Endothelial cell of umbilical vein (primary cell): ENCODE measurements around the gene TBX2. TPM values are rescaled to one million over a fixed set of nuclear protein-coding genes. Genes with fewer than 3 reads are reported as not detected.

ENCODE experiments used
- BruUV-seq: library from RNA; stranded (reverse); fragments of 400-500 nt; replicated peaks from 2 replicates; lab custom pipeline; 2021; lab: Mats Ljungman, UMichigan
- CTCF ChIA-PET: fragments of 300-600, 350-600 bp; sonication (Branson Sonifier 250); formaldehyde crosslinking; loops from one replicate; lab custom pipeline; 2021; ENCODE audit warnings: antibody characterized with exemption, inconsistent platforms; lab: Charles Lee
- POLR2A ChIA-PET: fragments of 300-600, 350-600 bp; sonication (Branson Sonifier 250); formaldehyde crosslinking; loops from one replicate; lab custom pipeline; 2021; ENCODE audit warnings: antibody characterized with exemption, inconsistent platforms; lab: Charles Lee
- DNase-seq: peaks from one replicate; pipeline ENCODE4 v3.0.0-alpha.2; 2011; ENCODE audit warnings: low read depth, low spot score
- FAIRE-seq: peaks from 2 replicates; lab custom pipeline; 2011; peaks lifted over from hg19 to GRCh38; lab: Jason Lieb, UNC
- H2AFZ ChIP-seq: 2 replicates; pipeline ENCODE4 v1.6.0; 2012; ENCODE audit warnings: low read depth, low read length, control low read depth, inconsistent platforms
- H3K27ac ChIP-seq: 2 replicates; pipeline ENCODE4 v1.5.1; 2011; ENCODE audit warnings: low read depth, mild to moderate bottlenecking, control low read depth, low read length, moderate library complexity; ENCODE audit not compliant: insufficient read depth
- H3K27me3 ChIP-seq, 2 experiments: 2 replicates each; pipeline versions ENCODE4 v1.6.0 to v1.6.1; 2011; ENCODE audit warnings: low read length in 2 of 2, mixed read lengths in 1 of 2; ENCODE audit not compliant: control insufficient read depth in 2 of 2, insufficient read depth in 2 of 2
- H3K36me3 ChIP-seq, 2 experiments: 2 replicates in 1 of 2; 3 replicates in 1 of 2; pipeline ENCODE4 v1.5.1; 2011; ENCODE audit warnings: low read length in 2 of 2, mild to moderate bottlenecking in 1 of 2, moderate library complexity in 1 of 2; ENCODE audit not compliant: control insufficient read depth in 2 of 2, insufficient read depth in 2 of 2; ENCODE audit errors: extremely low read depth in 1 of 2
- H3K4me1 ChIP-seq: 3 replicates; pipeline ENCODE4 v1.5.1; 2011; ENCODE audit warnings: mild to moderate bottlenecking, low read length; ENCODE audit not compliant: control insufficient read depth, insufficient read depth; ENCODE audit errors: extremely low read depth
- H3K4me2 ChIP-seq: 2 replicates; pipeline ENCODE4 v1.6.1; 2011; ENCODE audit warnings: low read length, control low read depth, mixed read lengths; ENCODE audit not compliant: insufficient read depth
- H3K4me3 ChIP-seq, 3 experiments: fragments of 200-600 bp in 1 of 3; sonication (generic), shearing (Covaris generic) in 1 of 3; replicated peaks in 1 of 3; 2 replicates each; pipeline ENCODE4 v1.5.1; 2011 to 2016; ENCODE audit warnings: control low read depth in 3 of 3, low read length in 3 of 3, mild to moderate bottlenecking in 2 of 3, inconsistent platforms in 1 of 3, low read depth in 1 of 3, moderate library complexity in 1 of 3; ENCODE audit not compliant: insufficient read depth in 1 of 3
- H3K79me2 ChIP-seq: 2 replicates; pipeline ENCODE4 v1.6.0; 2012; ENCODE audit warnings: low read length, inconsistent platforms; ENCODE audit not compliant: control insufficient read depth, insufficient read depth
- H3K9ac ChIP-seq: replicated peaks from 2 replicates; pipeline ENCODE3; 2011; ENCODE audit warnings: low read length, control low read depth; ENCODE audit not compliant: insufficient read depth; ENCODE audit errors: extremely low read depth
- H3K9me1 ChIP-seq: replicated peaks from 3 replicates; pipeline ENCODE4 v1.6.0; 2011; ENCODE audit warnings: mild to moderate bottlenecking, low read length; ENCODE audit not compliant: control insufficient read depth, insufficient read depth; ENCODE audit errors: extremely low read depth
- H3K9me3 ChIP-seq: replicated peaks from 2 replicates; pipeline ENCODE4 v1.5.1; 2012; ENCODE audit warnings: low read length, inconsistent platforms; ENCODE audit not compliant: control insufficient read depth, insufficient read depth
- H4K20me1 ChIP-seq: replicated peaks from 2 replicates; pipeline ENCODE3; 2011; ENCODE audit warnings: mild to moderate bottlenecking, low read length; ENCODE audit not compliant: control insufficient read depth, insufficient read depth; ENCODE audit errors: extremely low read depth
- EZH2 ChIP-seq: IDR thresholded peaks from 2 replicates; pipeline ENCODE4 v1.6.1; 2012; ENCODE audit warnings: borderline replicate concordance, low read depth, mild to moderate bottlenecking, moderate library complexity, low read length, inconsistent platforms; ENCODE audit not compliant: severe bottlenecking
- FOS ChIP-seq: IDR thresholded peaks from 2 replicates; pipeline ENCODE4 v1.6.1; 2011; ENCODE audit warnings: mild to moderate bottlenecking, low read length, moderate library complexity, borderline replicate concordance; ENCODE audit not compliant: insufficient read depth
- GATA2 ChIP-seq: IDR thresholded peaks from 2 replicates; pipeline ENCODE4 v1.7.0; 2011; ENCODE audit warnings: low read depth, mild to moderate bottlenecking, moderate library complexity, mixed read lengths, low read length; ENCODE audit not compliant: insufficient read length, insufficient read depth
- MAX ChIP-seq: IDR thresholded peaks from 2 replicates; pipeline ENCODE4 v1.6.1; 2011; ENCODE audit not compliant: insufficient read depth, insufficient read length
- MYC ChIP-seq: IDR thresholded peaks from one replicate; pipeline ENCODE4 v1.6.1; 2011; ENCODE audit warnings: mild to moderate bottlenecking, low read depth, low read length
- dilution Hi-C: fragments of 300-500 bp; cut with MboI; formaldehyde crosslinking; loops from one replicate; pipeline ENCODE4 v1.15.0; 2019; ENCODE audit warnings: low sequenced_read_pairs; ENCODE audit not compliant: extremely low pct_ligation_motif_present
- intact Hi-C: fragments of 100-400 bp; cut with micrococcal nuclease; formaldehyde crosslinking; loops from one replicate; pipeline ENCODE4 v1.10.0; 2022
- polyA plus RNA-seq, 4 experiments: library from polyadenylated mRNA; depleted of rRNA in 3 of 4; stranded (reverse) in 3 of 4; unstranded in 1 of 4; fragments of >200 nt; gene quantifications; 2 replicates each; pipeline versions ENCODE4 v1.2.1 to v1.2.3, GENCODE V29; 2011 to 2012; ENCODE audit warnings: missing spikeins in 1 of 4
- total RNA-seq: library from RNA; stranded (reverse); gene quantifications from 2 replicates; pipeline ENCODE4 v1.2.3, GENCODE V29; 2021

Gene TBX2
- total and polyA plus RNA-seq, 2 donors (not counting 3 experiments of a cell fraction or from before 2014, with no cell fraction given), result not detected

GRCh38 chr17:61368049-61368831, 31.4 kb upstream of the TBX2 start:
- no peak overlapping the region for H3K4me2 ChIP-seq
- H2AFZ ChIP-seq, result no peak overlapping the region
- no peak for DNase-seq
- no peaks in the 10 kb centered on the region for H3K79me2 ChIP-seq
- ChIA-PET POLR2A (no interaction called here), CTCF (interaction anchor here (0.8 kb wide), 1 partner anchor 10 kb away, joined by 3 read pairs; no protein-coding TSS in a partner anchor)
- no peak for FAIRE-seq
- H3K9me3 ChIP-seq, result no peaks in the 10 kb centered on the region
- H3K4me3 ChIP-seq, result no peak overlapping the region
- H3K4me1 ChIP-seq, result no peaks in the 10 kb centered on the region
- intact Hi-C loops (no loop called here), dilution Hi-C loops (no loop called here)
- no TSS peak for BruUV-seq
- H3K27me3 ChIP-seq, result peaks cover 0 to 3% of the 10 kb centered on the region in 2 experiments
- no peaks in the 10 kb centered on the region for H3K36me3 ChIP-seq
- H3K27ac ChIP-seq, result no peak overlapping the region
- no peaks in the 10 kb centered on the region for H4K20me1 ChIP-seq
- H3K9me1 ChIP-seq, result no peaks in the 10 kb centered on the region
- no peak overlapping the region for H3K9ac ChIP-seq
- TF ChIP-seq FOS, result no peak
- no peak for TF ChIP-seq MAX
- no peak for TF ChIP-seq EZH2
- TF ChIP-seq MYC, result no peak

GRCh38 chr17:61368832-61369450, 30.7 kb upstream of the TBX2 start:
- Histone ChIP-seq H3K36me3 (no peaks in the 10 kb centered on the region), H3K9me3 (no peaks in the 10 kb centered on the region), H3K4me2 (no peak overlapping the region), H3K79me2 (no peaks in the 10 kb centered on the region), H3K4me3 (no peak overlapping the region), H4K20me1 (no peaks in the 10 kb centered on the region), H3K9me1 (no peaks in the 10 kb centered on the region), H3K4me1 (no peaks in the 10 kb centered on the region), H3K9ac (no peak overlapping the region), H3K27ac (no peak overlapping the region), H3K27me3 (peaks cover 0 to 3% of the 10 kb centered on the region in 2 experiments), H2AFZ (no peak overlapping the region)
- no TSS peak for BruUV-seq
- intact Hi-C loops, result no loop called here
- no peak for DNase-seq
- no peak for TF ChIP-seq GATA2
- ChIA-PET POLR2A (no interaction called here), CTCF (no interaction called here)
- no peak for FAIRE-seq
- dilution Hi-C loops, result no loop called here
